Measurements from ENCODE around the gene CNNM2. TPM values are rescaled to one million over a fixed set of nuclear protein-coding genes. Genes with fewer than 3 reads are reported as not detected.

Gene CNNM2
- total RNA-seq, 1 experiment from 2014 or later: 23.1 TPM

- no peak for TF ChIP-seq REST (IDR thresholded peaks at IDR 0.05; ENCODE audit: low read depth)
- no peak for TF ChIP-seq ZFX (IDR thresholded peaks at IDR 0.05)
- no peak for TF ChIP-seq JUND (IDR thresholded peaks at IDR 0.05)
- TF ChIP-seq, protein P1, sequence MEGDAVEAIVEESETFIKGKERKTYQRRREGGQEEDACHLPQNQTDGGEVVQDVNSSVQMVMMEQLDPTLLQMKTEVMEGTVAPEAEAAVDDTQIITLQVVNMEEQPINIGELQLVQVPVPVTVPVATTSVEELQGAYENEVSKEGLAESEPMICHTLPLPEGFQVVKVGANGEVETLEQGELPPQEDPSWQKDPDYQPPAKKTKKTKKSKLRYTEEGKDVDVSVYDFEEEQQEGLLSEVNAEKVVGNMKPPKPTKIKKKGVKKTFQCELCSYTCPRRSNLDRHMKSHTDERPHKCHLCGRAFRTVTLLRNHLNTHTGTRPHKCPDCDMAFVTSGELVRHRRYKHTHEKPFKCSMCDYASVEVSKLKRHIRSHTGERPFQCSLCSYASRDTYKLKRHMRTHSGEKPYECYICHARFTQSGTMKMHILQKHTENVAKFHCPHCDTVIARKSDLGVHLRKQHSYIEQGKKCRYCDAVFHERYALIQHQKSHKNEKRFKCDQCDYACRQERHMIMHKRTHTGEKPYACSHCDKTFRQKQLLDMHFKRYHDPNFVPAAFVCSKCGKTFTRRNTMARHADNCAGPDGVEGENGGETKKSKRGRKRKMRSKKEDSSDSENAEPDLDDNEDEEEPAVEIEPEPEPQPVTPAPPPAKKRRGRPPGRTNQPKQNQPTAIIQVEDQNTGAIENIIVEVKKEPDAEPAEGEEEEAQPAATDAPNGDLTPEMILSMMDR (IDR thresholded peaks at IDR 0.05 in 2 of 3, conservative IDR thresholded peaks at IDR 0.05 in 1 of 3; ENCODE audit: borderline replicate concordance in 1 of 3, insufficient read depth in 1 of 3, low read depth in 2 of 3, low read length in 2 of 3): no peak
- TF ChIP-seq, protein P2, sequence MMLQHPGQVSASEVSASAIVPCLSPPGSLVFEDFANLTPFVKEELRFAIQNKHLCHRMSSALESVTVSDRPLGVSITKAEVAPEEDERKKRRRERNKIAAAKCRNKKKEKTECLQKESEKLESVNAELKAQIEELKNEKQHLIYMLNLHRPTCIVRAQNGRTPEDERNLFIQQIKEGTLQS (IDR thresholded peaks at IDR 0.05): no peak
- TF ChIP-seq EZH2 (IDR thresholded peaks at IDR 0.05): no peak
Observed at GRCh38 chr10:103077020-103077419, 158.9 kb downstream of the CNNM2 start (continued).

DNA sequence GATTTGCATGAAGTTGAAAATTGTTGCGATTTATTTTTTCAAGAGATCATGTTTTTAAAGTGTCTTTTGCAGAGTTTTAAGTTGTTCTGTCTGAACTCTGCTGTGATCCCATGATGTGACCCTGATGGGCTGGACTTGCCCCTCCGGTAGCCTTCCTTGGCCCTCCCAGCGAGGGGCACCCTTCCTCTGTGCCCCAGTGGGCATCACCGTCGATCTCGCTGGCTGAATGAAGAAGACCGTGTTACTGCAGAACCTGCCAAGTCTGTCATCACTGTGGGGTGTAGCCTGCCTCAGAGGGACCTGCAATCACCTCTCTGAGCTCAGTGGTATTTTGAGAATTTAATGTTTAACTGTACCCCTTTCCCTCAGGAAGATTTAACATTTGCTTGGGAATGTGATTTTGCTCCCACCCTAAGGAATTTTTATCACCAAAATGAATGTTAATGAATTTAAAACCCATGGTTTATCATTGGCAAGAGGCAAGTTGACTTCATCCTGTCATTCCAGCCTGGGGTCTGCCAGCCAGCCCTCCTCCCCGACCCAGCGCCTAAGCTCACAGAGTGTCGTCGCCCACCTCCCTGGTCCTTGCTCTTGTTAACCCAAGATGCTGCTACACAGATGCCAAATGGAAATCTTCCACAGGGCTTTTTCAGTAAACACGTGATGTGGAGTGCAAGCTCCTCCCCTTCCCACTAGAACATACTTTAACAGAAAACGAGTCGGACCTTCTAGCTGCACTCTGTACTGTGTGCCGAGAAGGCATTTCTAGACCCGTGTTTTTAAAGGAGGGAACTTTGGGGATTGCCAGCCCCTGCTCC lies 159.6 kb downstream of the CNNM2 start:
- H3K36me3 ChIP-seq (ENCODE audit: control insufficient read depth in 1 of 2, insufficient read depth in 2 of 2, low read length in 2 of 2): no peaks in the 10 kb centered on the region
- H3K9ac ChIP-seq (ENCODE audit: low read length): no peak overlapping the region
- intact Hi-C loops (cut with micrococcal nuclease): no loop called here
- H3K27ac ChIP-seq (ENCODE audit: low read depth, low read length): no peak overlapping the region
- H3K9me3 ChIP-seq (ENCODE audit: control insufficient read depth in 1 of 2, insufficient read depth in 1 of 2, low read depth in 1 of 2, low read length in 2 of 2): no peaks in the 10 kb centered on the region
- CTCF ChIA-PET: interaction anchor here (1.2 kb wide), 1 partner anchor 167 kb away, joined by 4 read pairs; no protein-coding TSS in a partner anchor
- H4K20me1 ChIP-seq (ENCODE audit: insufficient read depth): no peaks in the 10 kb centered on the region
- no peak overlapping the region for H3K4me3 ChIP-seq (replicated peaks in 1 of 2; ENCODE audit: low read depth in 1 of 2, low read length in 2 of 2)
- no peaks in the 10 kb centered on the region for H3K27me3 ChIP-seq (ENCODE audit: insufficient read depth, low read length)
- no peak overlapping the region for H3K4me2 ChIP-seq (ENCODE audit: low read length)
- H3K4me1 ChIP-seq (ENCODE audit: control insufficient read depth in 1 of 2, insufficient read depth in 2 of 2, low read length in 2 of 2): peaks cover 0 to 5% of the 10 kb centered on the region in 2 experiments; a peak in 1 of 4 replicates
- no peak overlapping the region for H2AFZ ChIP-seq (ENCODE audit: low read depth, low read length, poor library complexity, severe bottlenecking)
- no peak for DNase-seq (ENCODE audit: low read depth, low spot score)
- BruUV-seq (replicated peaks): no TSS peak
- ATAC-seq: no peak
- H3K79me2 ChIP-seq (ENCODE audit: insufficient read depth, low read length): no peaks in the 10 kb centered on the region
- no peaks in the 10 kb centered on the region for H3K9me2 ChIP-seq (ENCODE audit: insufficient read depth)
- POLR2A ChIA-PET: no interaction called here
- RAD21 ChIA-PET (ENCODE audit: low non-redundant PET in 1 of 2, low total read pairs in 2 of 2, uncharacterized antibody in 2 of 2, unreplicated experiment in 2 of 2): interaction anchor here in 1 of 2 experiments (0.8 kb wide), 1 partner anchor 167 kb away, joined by 3 read pairs; no protein-coding TSS in a partner anchor
- TF ChIP-seq ELF1 (IDR thresholded peaks at IDR 0.05; ENCODE audit: borderline replicate concordance, low read depth): no peak
- no peak for TF ChIP-seq EZH2 (IDR thresholded peaks at IDR 0.05)
- TF ChIP-seq YY1 (IDR thresholded peaks at IDR 0.05; ENCODE audit: extremely low read depth, insufficient replicate concordance, low read depth, low read length): no peak
- TF ChIP-seq, protein P1 (IDR thresholded peaks at IDR 0.05 in 2 of 3, conservative IDR thresholded peaks at IDR 0.05 in 1 of 3; ENCODE audit: borderline replicate concordance in 1 of 3, insufficient read depth in 1 of 3, low read depth in 2 of 3, low read length in 2 of 3): no peak
- TF ChIP-seq EZH2phosphoT487 (IDR thresholded peaks at IDR 0.05; ENCODE audit: borderline replicate concordance): no peak
- TF ChIP-seq POLR2AphosphoS5 (IDR thresholded peaks at IDR 0.05; ENCODE audit: low read depth, low read length): no peak
- no peak for TF ChIP-seq EGR1 (IDR thresholded peaks at IDR 0.05; ENCODE audit: low read depth)
- TF ChIP-seq RAD21 (IDR thresholded peaks at IDR 0.05; ENCODE audit: low read depth): no peak
- TF ChIP-seq, protein P2 (IDR thresholded peaks at IDR 0.05): no peak
- TF ChIP-seq POLR2A (IDR thresholded peaks at IDR 0.05; ENCODE audit: borderline replicate concordance, extremely low read depth, insufficient read depth, insufficient read length): no peak
- no peak for TF ChIP-seq CEBPB (IDR thresholded peaks at IDR 0.05; ENCODE audit: low read depth)
- TF ChIP-seq MAX (IDR thresholded peaks at IDR 0.05): no peak
